Smooth muscle cell (in vitro differentiated cells): Measurements from ENCODE around the gene SLC15A4. TPM values are rescaled to one million over a fixed set of nuclear protein-coding genes. Genes with fewer than 3 reads are reported as not detected.

Experiments used
- DNase-seq: peaks from one replicate; lab custom pipeline; 2025; ENCODE audit not compliant: unreplicated experiment; lab: John Stamatoyannopoulos, UW
- H2AFZ ChIP-seq: fragments of 200-600 bp; sonication (generic); 2 replicates; pipeline ENCODE4 v1.6.0; 2016; ENCODE audit warnings: antibody characterized with exemption, low read depth, mild to moderate bottlenecking
- H3F3A ChIP-seq: fragments of 200-600 bp; sonication (generic); 2 replicates; pipeline ENCODE4 v1.6.0; 2017; ENCODE audit warnings: antibody characterized with exemption, low read depth
- H3K27ac ChIP-seq: fragments of 200-600 bp; sonication (generic); 2 replicates; pipeline ENCODE4 v1.5.1; 2016; ENCODE audit warnings: low read depth, mild to moderate bottlenecking
- H3K27me3 ChIP-seq: fragments of 200-600 bp; sonication (generic); 2 replicates; pipeline ENCODE4 v1.6.1; 2016; ENCODE audit warnings: low read depth, mild to moderate bottlenecking
- H3K36me3 ChIP-seq: fragments of 200-600 bp; sonication (generic); 2 replicates; pipeline ENCODE4 v1.5.1; 2016; ENCODE audit warnings: low read depth
- H3K4me1 ChIP-seq: fragments of 200-600 bp; sonication (generic); 2 replicates; pipeline ENCODE4 v1.5.1; 2016; ENCODE audit warnings: low read depth
- H3K4me2 ChIP-seq: fragments of 200-600 bp; sonication (generic); 2 replicates; pipeline ENCODE4 v1.6.0; 2016; ENCODE audit warnings: mild to moderate bottlenecking
- H3K4me3 ChIP-seq: fragments of 200-600 bp; sonication (generic); 2 replicates; pipeline ENCODE4 v1.5.1; 2016; ENCODE audit warnings: mild to moderate bottlenecking
- H3K79me2 ChIP-seq: fragments of 200-600 bp; sonication (generic); 2 replicates; pipeline ENCODE4 v1.6.0; 2016; ENCODE audit warnings: low read depth, mild to moderate bottlenecking
- H3K9ac ChIP-seq: fragments of 200-600 bp; sonication (generic); 2 replicates; pipeline ENCODE4 v1.6.0; 2016; ENCODE audit warnings: low read depth
- H3K9me3 ChIP-seq: fragments of 200-600 bp; sonication (generic); replicated peaks from 2 replicates; pipeline ENCODE4 v1.5.1; 2016; ENCODE audit warnings: low read depth
- H4K20me1 ChIP-seq: fragments of 200-600 bp; sonication (generic); 2 replicates; pipeline ENCODE4 v1.6.0; 2016; ENCODE audit warnings: low read depth
- CTCF ChIP-seq: fragments of 200-600 bp; sonication (generic); IDR thresholded peaks from 2 replicates; pipeline ENCODE4 v1.5.1; 2017; ENCODE audit warnings: borderline replicate concordance, mild to moderate bottlenecking, antibody characterized with exemption; ENCODE audit not compliant: insufficient read depth, poor library complexity, severe bottlenecking
- WGBS: methylation state at CpG from one replicate; pipeline ENCODE4 v1.1.7; 2016; ENCODE audit warnings: low lambda C conversion rate; 5-methylcytosine and 5-hydroxymethylcytosine counted together
- polyA plus RNA-seq: library from polyadenylated mRNA; unstranded; fragments of >200 nt; fragmentation: Nextera tagmentation; extraction: Ambion mirVana; gene quantifications from 2 replicates; pipeline ENCODE4 v1.2.1, GENCODE V29; 2016
- total RNA-seq: library from RNA; depleted of rRNA; stranded (reverse); fragments of >200 nt; gene quantifications from 2 replicates; pipeline ENCODE4 v1.2.3, GENCODE V29; 2014

The SLC15A4 gene
- total and polyA plus RNA-seq, 2 experiments from 2014 or later = 35.0 to 37.3 TPM

GRCh38 chr12:128867466-128867865 is 43.7 kb upstream of the SLC15A4 start:
- no peaks in the 10 kb centered on the region for H4K20me1 ChIP-seq
- H3K9me3 ChIP-seq = no peaks in the 10 kb centered on the region
- H3K4me3 ChIP-seq = no peak overlapping the region
- H3K27ac ChIP-seq = no peak overlapping the region
- WGBS = 92% methylated on average over 13 of the region's 13 CpGs
- H3K36me3 ChIP-seq = no peaks in the 10 kb centered on the region
- H3K9ac ChIP-seq = no peak overlapping the region
- no peak for DNase-seq
- H3K4me2 ChIP-seq = no peak overlapping the region
- H3F3A ChIP-seq = no peaks in the 10 kb centered on the region
- H3K27me3 ChIP-seq = no peaks in the 10 kb centered on the region
- no peaks in the 10 kb centered on the region for H3K79me2 ChIP-seq
- H2AFZ ChIP-seq = no peak overlapping the region
- TF ChIP-seq CTCF = no peak
- no peaks in the 10 kb centered on the region for H3K4me1 ChIP-seq

- Histone ChIP-seq H3K9ac (no peak overlapping the region), H3K79me2 (no peaks in the 10 kb centered on the region), H3K9me3 (no peaks in the 10 kb centered on the region), H3K4me2 (no peak overlapping the region), H3K4me3 (no peak overlapping the region), H3F3A (no peaks in the 10 kb centered on the region), H3K27me3 (no peaks in the 10 kb centered on the region), H4K20me1 (no peaks in the 10 kb centered on the region), H2AFZ (no peak overlapping the region), H3K4me1 (no peaks in the 10 kb centered on the region), H3K36me3 (no peaks in the 10 kb centered on the region), H3K27ac (no peak overlapping the region)
- no peak for DNase-seq
- WGBS = 89% methylated on average over 9 of the region's 9 CpGs
- no peak for TF ChIP-seq CTCF
These were observed 40.9 kb upstream of the SLC15A4 start for GRCh38 chr12:128864516-128865186.

GRCh38 chr12:128863957-128864356 is 40.2 kb upstream of the SLC15A4 start:
- Histone ChIP-seq H3K9me3 (no peaks in the 10 kb centered on the region), H3K4me3 (no peak overlapping the region), H4K20me1 (no peaks in the 10 kb centered on the region), H3K79me2 (no peaks in the 10 kb centered on the region), H3K4me2 (no peak overlapping the region), H3K9ac (no peak overlapping the region), H3F3A (no peaks in the 10 kb centered on the region), H3K36me3 (no peaks in the 10 kb centered on the region), H3K27me3 (no peaks in the 10 kb centered on the region), H3K27ac (no peak overlapping the region), H3K4me1 (no peaks in the 10 kb centered on the region), H2AFZ (no peak overlapping the region)
- TF ChIP-seq CTCF = no peak
- 87% methylated on average over 11 of the region's 11 CpGs for WGBS
- DNase-seq = no peak
